Progenitor cell of endocrine pancreas (in vitro differentiated cells): ENCODE results near the gene IL11RA. TPM values are rescaled to one million over a fixed set of nuclear protein-coding genes. Genes with fewer than 3 reads are reported as not detected.

Experiments used
- DNase-seq: peaks from one replicate; pipeline ENCODE4 v3.0.0; 2021; ENCODE audit warnings: low spot score; ENCODE audit not compliant: unreplicated experiment
- H3K27ac Mint-ChIP-seq: 2 replicates; pipeline ENCODE4 v1.8.0; 2021; ENCODE audit warnings: mild to moderate bottlenecking, moderate library complexity, mixed read lengths
- H3K27me3 Mint-ChIP-seq: 2 replicates; pipeline ENCODE4 v1.8.0; 2021; ENCODE audit warnings: mixed read lengths
- H3K36me3 Mint-ChIP-seq: 2 replicates; pipeline ENCODE4 v1.8.0; 2022; ENCODE audit warnings: mixed read lengths; ENCODE audit not compliant: insufficient read depth
- H3K4me1 Mint-ChIP-seq: 2 replicates; pipeline ENCODE4 v1.8.0; 2021; ENCODE audit warnings: low read depth, mixed read lengths
- H3K4me3 Mint-ChIP-seq: 2 replicates; pipeline ENCODE4 v1.8.0; 2021; ENCODE audit warnings: low read depth, mild to moderate bottlenecking, moderate library complexity, mixed read lengths
- H3K9me3 Mint-ChIP-seq: 2 replicates; pipeline ENCODE4 v1.8.0; 2021; ENCODE audit warnings: low read depth, mixed read lengths
- total RNA-seq: library from RNA; stranded (reverse); gene quantifications from 2 replicates; pipeline ENCODE4 v1.2.1, GENCODE V29; 2021
- TF ChIP-seq, protein P1 (sequence below): fragments of 200-600 bp; sonication (generic); IDR thresholded peaks from one replicate; pipeline ENCODE4 v1.5.0; 2021; ENCODE audit warnings: antibody characterized with exemption, mild to moderate bottlenecking; ENCODE audit not compliant: unreplicated experiment

IL11RA gene
- total RNA-seq, 1 donor from 2014 or later, result 27.5 TPM

DNA sequence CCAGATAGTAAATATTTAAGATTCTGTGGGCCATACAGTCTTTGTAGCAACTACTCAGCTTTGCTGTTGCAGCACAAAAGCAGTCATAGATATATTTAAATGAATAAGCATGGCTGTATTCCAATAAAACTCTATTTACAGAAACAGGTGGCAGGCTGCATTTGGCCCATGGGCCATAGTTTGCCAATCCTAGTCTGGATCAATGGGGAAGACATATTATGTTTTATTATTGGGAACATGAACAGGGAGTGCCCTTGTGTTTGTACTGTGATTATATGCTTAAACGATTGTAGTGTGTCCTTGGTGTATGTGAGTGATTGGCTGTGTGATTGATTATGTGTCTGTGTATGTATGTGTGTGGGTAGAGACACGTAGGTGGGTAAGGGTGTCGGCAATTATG is 22.5 kb downstream of the IL11RA start:
- H3K27me3 Mint-ChIP-seq, result no peaks in the 10 kb centered on the region
- DNase-seq, result no peak
- H3K4me1 Mint-ChIP-seq, result peaks cover 4% of the 10 kb centered on the region
- no peak overlapping the region for H3K27ac Mint-ChIP-seq
- peaks cover 3% of the 10 kb centered on the region for H3K36me3 Mint-ChIP-seq
- no peaks in the 10 kb centered on the region for H3K9me3 Mint-ChIP-seq
- TF ChIP-seq, protein P1, sequence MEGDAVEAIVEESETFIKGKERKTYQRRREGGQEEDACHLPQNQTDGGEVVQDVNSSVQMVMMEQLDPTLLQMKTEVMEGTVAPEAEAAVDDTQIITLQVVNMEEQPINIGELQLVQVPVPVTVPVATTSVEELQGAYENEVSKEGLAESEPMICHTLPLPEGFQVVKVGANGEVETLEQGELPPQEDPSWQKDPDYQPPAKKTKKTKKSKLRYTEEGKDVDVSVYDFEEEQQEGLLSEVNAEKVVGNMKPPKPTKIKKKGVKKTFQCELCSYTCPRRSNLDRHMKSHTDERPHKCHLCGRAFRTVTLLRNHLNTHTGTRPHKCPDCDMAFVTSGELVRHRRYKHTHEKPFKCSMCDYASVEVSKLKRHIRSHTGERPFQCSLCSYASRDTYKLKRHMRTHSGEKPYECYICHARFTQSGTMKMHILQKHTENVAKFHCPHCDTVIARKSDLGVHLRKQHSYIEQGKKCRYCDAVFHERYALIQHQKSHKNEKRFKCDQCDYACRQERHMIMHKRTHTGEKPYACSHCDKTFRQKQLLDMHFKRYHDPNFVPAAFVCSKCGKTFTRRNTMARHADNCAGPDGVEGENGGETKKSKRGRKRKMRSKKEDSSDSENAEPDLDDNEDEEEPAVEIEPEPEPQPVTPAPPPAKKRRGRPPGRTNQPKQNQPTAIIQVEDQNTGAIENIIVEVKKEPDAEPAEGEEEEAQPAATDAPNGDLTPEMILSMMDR, result no peak
- no peak overlapping the region for H3K4me3 Mint-ChIP-seq

DNA sequence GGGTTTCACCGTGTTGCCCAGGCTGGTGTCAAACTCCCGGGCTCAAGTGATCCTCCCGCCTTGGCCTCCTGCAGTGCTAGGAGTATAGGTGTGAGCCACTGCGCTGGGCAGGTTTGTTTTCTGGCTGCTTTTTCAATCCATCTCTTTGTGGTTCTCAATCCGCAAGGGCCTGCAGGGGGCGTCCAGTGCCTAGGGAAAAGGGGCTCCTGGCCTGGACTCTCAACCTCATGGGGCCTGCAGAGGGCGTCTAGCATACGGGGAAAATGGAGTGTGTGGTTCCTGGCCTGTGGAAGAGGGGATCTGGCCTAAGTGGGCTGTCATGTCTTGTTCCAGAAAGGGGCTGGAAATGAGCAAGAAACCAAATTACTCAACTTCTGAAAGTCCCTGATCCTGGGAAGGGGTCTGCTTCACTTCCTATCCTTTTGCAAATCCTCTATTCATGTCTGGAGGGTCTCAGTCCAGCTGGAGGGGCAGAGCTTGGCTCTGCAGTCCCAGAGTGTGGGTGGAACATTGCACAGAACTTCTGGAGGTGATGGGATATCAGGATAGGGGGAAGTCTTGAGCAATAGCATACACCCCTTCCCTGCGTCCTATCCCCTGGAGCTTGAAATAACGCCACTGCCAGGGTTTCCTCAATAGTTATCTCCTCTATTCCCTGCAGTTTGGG is 23.2 kb downstream of the IL11RA start:
- peak; percentile 77 for DNase-seq
- no peaks in the 10 kb centered on the region for H3K9me3 Mint-ChIP-seq
- H3K36me3 Mint-ChIP-seq, result no peaks in the 10 kb centered on the region
- no peaks in the 10 kb centered on the region for H3K27me3 Mint-ChIP-seq
- TF ChIP-seq, protein P1, result peak; percentile 86
- H3K27ac Mint-ChIP-seq, result no peak overlapping the region
- no peak overlapping the region for H3K4me3 Mint-ChIP-seq
- H3K4me1 Mint-ChIP-seq, result peaks cover 4% of the 10 kb centered on the region

DNA sequence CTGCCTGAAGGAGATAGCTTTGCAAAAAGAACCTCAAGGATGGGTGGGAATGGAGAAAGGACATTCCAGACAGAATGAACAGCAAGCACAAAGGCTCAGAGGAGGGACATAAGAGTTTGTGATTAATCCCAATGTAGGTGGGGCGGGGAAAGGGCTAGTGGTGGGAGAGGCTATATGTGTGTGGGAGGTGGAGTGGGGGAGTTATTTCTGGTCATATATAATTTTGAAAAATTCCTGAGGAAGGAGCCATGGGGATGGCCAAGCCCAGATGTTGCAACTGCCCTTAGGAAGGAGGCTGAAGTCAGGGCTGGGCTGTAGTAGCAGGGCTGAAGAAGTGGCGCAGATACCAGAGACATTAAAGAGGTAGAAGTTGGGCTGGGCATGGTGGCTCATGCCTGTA is 23.9 kb downstream of the IL11RA start:
- DNase-seq, result no peak
- Mint-ChIP-seq H3K4me3 (no peak overlapping the region), H3K27me3 (no peaks in the 10 kb centered on the region), H3K9me3 (no peaks in the 10 kb centered on the region), H3K36me3 (peaks cover 2% of the 10 kb centered on the region), H3K4me1 (peaks cover 4% of the 10 kb centered on the region), H3K27ac (no peak overlapping the region)
- TF ChIP-seq, protein P1, result no peak

DNA sequence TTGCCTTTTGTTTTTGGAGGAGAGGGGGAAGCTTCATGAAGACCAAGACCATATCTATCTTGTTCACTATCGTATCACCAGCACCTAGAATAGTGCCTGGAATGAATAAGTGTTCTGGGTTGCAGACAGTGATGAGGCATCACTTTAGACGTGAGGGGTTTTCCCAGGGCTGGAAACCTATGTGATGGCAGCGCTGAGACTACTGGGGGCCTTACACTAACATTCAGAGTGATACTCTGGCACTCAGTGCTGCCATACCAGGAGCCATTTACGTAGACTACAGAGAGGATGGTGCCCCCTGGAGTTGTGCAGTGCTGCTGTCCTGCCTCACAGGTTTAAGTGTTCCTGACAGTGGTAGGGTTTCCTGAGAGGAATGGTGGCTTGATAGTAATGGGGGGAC is 32.2 kb downstream of the IL11RA start:
- peaks cover 10% of the 10 kb centered on the region for H3K4me1 Mint-ChIP-seq
- no peak overlapping the region for H3K4me3 Mint-ChIP-seq
- no peaks in the 10 kb centered on the region for H3K27me3 Mint-ChIP-seq

DNA sequence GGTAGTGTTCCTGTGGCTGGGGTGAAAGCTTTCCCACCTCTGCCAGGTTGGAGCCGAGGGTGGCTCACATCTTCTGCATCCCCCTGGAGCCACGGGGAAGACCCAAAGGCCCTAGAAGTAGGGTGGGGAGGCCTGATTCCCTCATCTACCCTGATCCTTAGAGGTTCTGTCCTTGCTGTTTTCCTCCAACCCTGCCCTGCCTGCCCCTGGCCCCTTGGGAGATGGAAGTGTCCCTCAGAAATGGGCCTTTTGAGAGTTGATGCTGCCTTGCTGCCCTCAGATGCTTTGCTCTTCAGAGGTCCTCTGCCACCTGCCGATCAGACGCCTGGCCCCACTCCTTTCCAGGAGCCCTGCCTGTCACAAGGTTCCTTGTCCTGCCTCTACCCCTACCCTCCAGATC is 32.8 kb downstream of the IL11RA start:
- H3K4me3 Mint-ChIP-seq, result no peak overlapping the region

More for the DNA sequence above, 32.2 kb downstream of the IL11RA start:
- Mint-ChIP-seq H3K9me3 (no peaks in the 10 kb centered on the region), H3K36me3 (peaks cover 7% of the 10 kb centered on the region), H3K27ac (no peak overlapping the region)
- TF ChIP-seq, protein P1, result no peak
- DNase-seq, result no peak

More for the DNA sequence above, 32.8 kb downstream of the IL11RA start:
- peaks cover 17% of the 10 kb centered on the region for H3K4me1 Mint-ChIP-seq
- no peaks in the 10 kb centered on the region for H3K9me3 Mint-ChIP-seq
- TF ChIP-seq, protein P1, result no peak
- peaks cover 7% of the 10 kb centered on the region for H3K36me3 Mint-ChIP-seq
- no peak for DNase-seq
- no peaks in the 10 kb centered on the region for H3K27me3 Mint-ChIP-seq
- H3K27ac Mint-ChIP-seq, result no peak overlapping the region
